Choroid plexus epithelial cell (primary cell): ENCODE results near the gene TSPAN2.

Experiments
- DNase-seq: peaks from one replicate; pipeline ENCODE4 v3.0.0-alpha.2; 2010; ENCODE audit warnings: low read depth
- H3K4me3 ChIP-seq: 2 replicates; pipeline ENCODE4 v1.5.1; 2011; ENCODE audit warnings: low read depth, mild to moderate bottlenecking, control low read depth, low read length, moderate library complexity
- TF ChIP-seq, protein P1 (sequence below): conservative IDR thresholded peaks from 2 replicates; pipeline ENCODE4 v1.5.1; 2011; ENCODE audit warnings: low read depth, mild to moderate bottlenecking, control low read depth, inconsistent platforms, low read length, moderate library complexity

The TSPAN2 gene

DNA sequence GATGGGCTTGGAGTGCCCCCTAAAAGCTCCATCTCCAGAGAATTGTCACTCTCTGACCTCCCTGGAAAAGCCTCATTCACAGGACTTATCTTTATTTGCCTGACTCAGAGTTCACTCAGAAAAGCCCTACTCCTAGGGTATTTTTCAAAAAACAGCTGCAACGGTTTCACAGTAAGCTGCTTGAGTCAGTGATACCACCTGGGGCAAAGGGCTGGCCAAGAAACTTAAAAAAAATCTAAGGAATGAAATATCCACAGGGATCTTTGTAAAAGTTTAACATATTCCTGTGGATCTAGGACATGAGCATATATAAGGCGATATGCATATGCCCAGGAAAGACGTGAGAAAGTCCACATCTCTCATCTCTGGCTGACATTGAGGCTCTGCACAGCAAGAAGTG is 33.8 kb upstream of the TSPAN2 start:
- TF ChIP-seq, protein P1, sequence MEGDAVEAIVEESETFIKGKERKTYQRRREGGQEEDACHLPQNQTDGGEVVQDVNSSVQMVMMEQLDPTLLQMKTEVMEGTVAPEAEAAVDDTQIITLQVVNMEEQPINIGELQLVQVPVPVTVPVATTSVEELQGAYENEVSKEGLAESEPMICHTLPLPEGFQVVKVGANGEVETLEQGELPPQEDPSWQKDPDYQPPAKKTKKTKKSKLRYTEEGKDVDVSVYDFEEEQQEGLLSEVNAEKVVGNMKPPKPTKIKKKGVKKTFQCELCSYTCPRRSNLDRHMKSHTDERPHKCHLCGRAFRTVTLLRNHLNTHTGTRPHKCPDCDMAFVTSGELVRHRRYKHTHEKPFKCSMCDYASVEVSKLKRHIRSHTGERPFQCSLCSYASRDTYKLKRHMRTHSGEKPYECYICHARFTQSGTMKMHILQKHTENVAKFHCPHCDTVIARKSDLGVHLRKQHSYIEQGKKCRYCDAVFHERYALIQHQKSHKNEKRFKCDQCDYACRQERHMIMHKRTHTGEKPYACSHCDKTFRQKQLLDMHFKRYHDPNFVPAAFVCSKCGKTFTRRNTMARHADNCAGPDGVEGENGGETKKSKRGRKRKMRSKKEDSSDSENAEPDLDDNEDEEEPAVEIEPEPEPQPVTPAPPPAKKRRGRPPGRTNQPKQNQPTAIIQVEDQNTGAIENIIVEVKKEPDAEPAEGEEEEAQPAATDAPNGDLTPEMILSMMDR: no peak
- DNase-seq: no peak
- no peak overlapping the region for H3K4me3 ChIP-seq

DNA sequence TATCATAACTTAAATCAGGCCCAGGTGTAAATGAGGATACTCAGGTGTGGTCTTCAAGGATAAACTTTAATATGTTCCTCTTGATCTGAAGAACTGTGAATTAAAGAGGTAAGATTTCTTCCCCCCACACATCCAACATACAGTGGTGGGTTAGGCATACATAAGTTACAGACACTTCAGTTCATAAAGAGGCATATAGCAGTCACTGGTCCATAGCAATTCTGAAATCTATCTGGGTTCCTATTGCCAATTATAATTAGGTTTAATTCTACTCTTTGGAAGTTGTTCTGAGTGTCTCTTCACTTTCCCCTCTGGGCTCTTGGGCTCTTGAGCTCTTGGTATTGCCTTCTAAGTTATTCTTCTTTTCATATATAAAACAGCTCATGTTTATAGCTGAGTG is 32.5 kb upstream of the TSPAN2 start:
- DNase-seq: no peak
- no peak overlapping the region for H3K4me3 ChIP-seq
- TF ChIP-seq, protein P1: no peak

DNA sequence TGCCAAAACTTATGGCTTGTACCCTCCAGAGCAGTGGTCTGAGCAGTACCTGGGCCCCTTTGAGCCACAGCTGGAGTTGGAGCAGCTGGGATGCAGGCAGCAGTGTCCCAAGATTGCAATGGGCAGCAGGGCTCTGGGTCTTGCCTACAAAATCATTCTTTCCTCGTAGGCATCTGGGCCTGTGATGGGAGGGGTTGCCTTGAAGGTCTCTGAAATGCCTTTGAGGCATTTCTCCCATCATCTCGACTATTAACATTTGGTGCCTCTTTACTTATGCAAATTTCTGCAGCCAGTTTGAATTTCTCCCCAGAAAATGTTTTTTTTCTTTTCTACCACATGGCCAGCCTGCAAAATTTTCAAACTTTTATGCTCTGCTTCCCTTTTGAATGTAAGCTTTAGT is 31.0 kb upstream of the TSPAN2 start:
- no peak overlapping the region for H3K4me3 ChIP-seq
- TF ChIP-seq, protein P1: no peak
- DNase-seq: no peak

DNA sequence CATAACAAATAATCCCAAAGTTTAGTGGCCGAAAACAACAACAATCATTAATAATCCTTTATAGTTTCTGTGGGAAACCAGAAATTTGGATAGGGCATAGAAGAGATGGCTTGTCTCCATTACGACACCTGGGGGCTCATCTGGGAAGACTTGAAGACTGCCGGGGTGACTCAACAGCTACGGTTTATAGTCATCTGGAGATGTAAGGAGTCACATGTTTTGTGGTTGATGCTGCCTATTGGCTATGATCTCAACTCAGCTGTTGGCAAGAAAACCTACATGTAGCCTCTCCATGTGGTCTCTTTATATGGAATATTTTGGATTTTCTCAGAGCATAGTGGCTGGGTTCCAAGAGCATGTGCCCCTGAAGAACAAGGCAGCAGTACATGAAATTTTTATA is 29.3 kb upstream of the TSPAN2 start:
- DNase-seq: peak; percentile 16
- TF ChIP-seq, protein P1: no peak
- no peak overlapping the region for H3K4me3 ChIP-seq

DNA sequence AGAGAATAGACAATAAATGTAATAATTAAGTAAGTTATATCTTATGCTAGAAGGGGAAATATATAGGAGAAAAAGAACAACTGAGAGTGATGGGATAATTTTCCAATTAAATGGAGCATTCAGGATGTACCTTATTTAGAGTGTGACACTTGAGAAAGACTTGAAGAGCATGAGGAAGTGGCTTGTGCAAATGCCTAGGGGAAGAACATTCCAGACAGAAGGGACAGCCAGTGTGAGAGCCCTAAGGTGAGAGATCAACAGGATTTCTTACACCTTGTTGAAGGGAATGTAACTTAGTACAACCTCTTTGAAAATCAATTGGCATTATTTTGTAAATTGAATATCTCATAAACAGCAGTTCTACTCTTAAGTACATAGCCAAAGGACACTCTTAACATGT is 28.8 kb upstream of the TSPAN2 start:
- TF ChIP-seq, protein P1: no peak
- no peak overlapping the region for H3K4me3 ChIP-seq
- no peak for DNase-seq

DNA sequence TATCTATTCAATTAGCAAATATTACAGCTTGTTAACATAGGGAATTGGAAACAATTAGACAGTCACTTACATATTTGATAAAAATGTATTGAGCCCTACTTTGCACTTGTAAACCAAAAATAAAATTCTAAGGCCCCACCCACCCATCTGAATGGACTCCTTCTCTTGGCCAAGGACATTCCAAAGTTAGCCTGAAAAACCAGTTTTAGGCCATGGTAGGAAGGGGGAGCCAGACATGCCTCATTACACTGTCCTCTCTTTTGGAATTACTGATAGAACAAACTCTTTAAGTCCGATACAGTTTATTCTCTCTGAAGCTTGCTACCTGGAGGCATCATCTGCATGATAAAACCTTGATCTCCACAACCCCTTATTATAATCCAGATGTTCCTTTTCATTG is 28.0 kb upstream of the TSPAN2 start:
- H3K4me3 ChIP-seq: no peak overlapping the region
- TF ChIP-seq, protein P1: no peak
- DNase-seq: no peak

DNA sequence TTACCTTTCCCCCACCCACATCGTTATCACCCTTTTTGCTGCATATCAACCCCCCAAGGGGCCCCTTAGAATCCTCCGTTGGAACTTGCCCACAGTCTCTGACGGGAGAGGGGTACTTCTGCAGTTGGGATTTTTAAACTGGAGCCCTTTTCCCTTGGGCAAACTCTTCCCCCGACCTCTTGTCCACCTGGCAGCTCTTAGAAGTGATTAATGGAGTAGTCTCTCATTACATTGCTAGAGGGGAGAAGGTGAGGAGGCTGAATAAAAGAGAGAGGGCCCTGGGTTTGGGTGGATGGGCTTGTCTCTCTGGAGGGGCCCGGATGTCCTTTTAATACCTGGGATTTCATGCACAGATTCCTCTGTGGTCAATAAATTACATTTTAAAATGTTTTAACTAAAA is 27.2 kb upstream of the TSPAN2 start:
- no peak overlapping the region for H3K4me3 ChIP-seq
- no peak for DNase-seq
- TF ChIP-seq, protein P1: no peak
